ENCODE results near the gene RPS15.

Gene RPS15

GRCh38 chr19:1459479-1459878 lies 21.3 kb downstream of the RPS15 start:
- Histone ChIP-seq H3K9me2 (replicated peaks; ENCODE audit: control insufficient read depth, low read length) (no peaks in the 10 kb centered on the region), H4K20me1 (ENCODE audit: control insufficient read depth, insufficient read depth, low read depth, low read length) (peaks cover 4% of the 10 kb centered on the region; the same call in 1 of the 2 replicates), H3K27me3 (ENCODE audit: control insufficient read depth, low read length) (no peaks in the 10 kb centered on the region), H3K4me3 (ENCODE audit: low read length) (no peak overlapping the region), H3K36me3 (ENCODE audit: control insufficient read depth, low read length) (no peaks in the 10 kb centered on the region), H3K9me3 (ENCODE audit: control insufficient read depth, insufficient read depth, low read length) (no peaks in the 10 kb centered on the region), H3K79me2 (ENCODE audit: control insufficient read depth, low read length) (no peaks in the 10 kb centered on the region), H3K4me1 (ENCODE audit: control insufficient read depth, low read length) (peaks cover 17% of the 10 kb centered on the region), H3F3A (ENCODE audit: control insufficient read depth, insufficient read depth) (peaks cover 4% of the 10 kb centered on the region; the same call in 1 of the 2 replicates), H3K27ac (ENCODE audit: low read depth, low read length) (no peak overlapping the region), H3K4me2 (ENCODE audit: low read length) (no peak overlapping the region)
- TF ChIP-seq CTCF (IDR thresholded peaks at IDR 0.05; ENCODE audit: low read depth, low read length, poor library complexity, severe bottlenecking), result no peak
- TF ChIP-seq EZH2phosphoT487 (IDR thresholded peaks at IDR 0.05; ENCODE audit: borderline replicate concordance, low read length), result no peak

DNA sequence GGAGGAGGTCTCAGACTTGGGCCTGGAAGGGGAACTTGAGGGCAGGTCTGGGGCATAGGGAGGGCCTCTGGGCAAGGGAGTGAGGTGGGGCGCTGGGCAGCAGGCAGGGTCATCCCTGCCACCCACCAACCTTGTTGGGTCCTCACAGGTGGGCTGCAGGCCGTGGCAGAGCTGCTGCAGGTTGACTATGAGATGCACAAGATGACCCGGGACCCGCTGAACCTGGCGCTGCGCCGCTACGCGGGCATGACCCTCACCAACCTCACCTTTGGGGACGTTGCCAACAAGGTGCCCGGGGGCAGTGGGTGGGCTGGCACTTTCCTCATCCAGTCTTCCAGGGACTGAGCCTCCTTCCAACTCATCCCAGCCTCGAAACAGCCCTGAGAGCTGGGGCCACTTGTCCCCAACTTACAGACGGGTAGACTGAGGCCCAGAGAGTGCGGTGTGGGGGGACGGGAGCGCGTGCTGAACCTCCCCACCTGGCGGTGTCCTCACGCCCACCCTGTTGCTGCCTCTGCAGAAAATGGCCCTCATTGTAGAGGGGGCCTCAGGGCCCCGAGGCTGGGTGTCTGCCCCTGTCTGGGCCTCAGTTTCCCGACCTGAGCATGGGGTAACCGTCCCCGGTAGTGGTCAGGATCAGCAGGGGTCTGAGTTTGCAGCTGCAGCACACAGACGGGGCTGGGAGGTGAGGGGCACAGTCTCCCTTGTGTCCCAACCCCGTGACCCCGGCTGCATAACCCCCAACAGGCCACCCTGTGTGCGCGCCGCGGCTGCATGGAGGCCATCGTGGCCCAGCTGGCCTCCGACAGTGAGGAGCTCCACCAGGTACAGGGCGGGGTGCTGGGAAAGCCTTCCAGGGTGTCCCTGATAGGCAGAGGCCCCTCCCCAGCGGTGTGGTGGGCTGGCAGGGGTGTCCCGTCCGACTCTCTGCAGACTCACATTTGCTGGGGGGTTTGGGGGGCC lies 22.1 kb downstream of the RPS15 start:
- Histone ChIP-seq H4K20me1 (ENCODE audit: control insufficient read depth, insufficient read depth, low read depth, low read length) (peaks cover 4% of the 10 kb centered on the region; the same call in 1 of the 2 replicates), H3F3A (ENCODE audit: control insufficient read depth, insufficient read depth) (no peaks in the 10 kb centered on the region; the same call in 1 of the 2 replicates), H3K36me3 (ENCODE audit: control insufficient read depth, low read length) (no peaks in the 10 kb centered on the region), H3K79me2 (ENCODE audit: control insufficient read depth, low read length) (no peaks in the 10 kb centered on the region), H3K27ac (ENCODE audit: low read depth, low read length) (no peak overlapping the region), H3K4me2 (ENCODE audit: low read length) (no peak overlapping the region), H3K4me1 (ENCODE audit: control insufficient read depth, low read length) (peaks cover 10% of the 10 kb centered on the region), H3K9me2 (replicated peaks; ENCODE audit: control insufficient read depth, low read length) (no peaks in the 10 kb centered on the region), H3K9me3 (ENCODE audit: control insufficient read depth, insufficient read depth, low read length) (no peaks in the 10 kb centered on the region), H3K4me3 (ENCODE audit: low read length) (no peak overlapping the region), H3K27me3 (ENCODE audit: control insufficient read depth, low read length) (no peaks in the 10 kb centered on the region)
- TF ChIP-seq EZH2phosphoT487 (IDR thresholded peaks at IDR 0.05; ENCODE audit: borderline replicate concordance, low read length) (no peak), CTCF (IDR thresholded peaks at IDR 0.05; ENCODE audit: low read depth, low read length, poor library complexity, severe bottlenecking) (no peak)

DNA sequence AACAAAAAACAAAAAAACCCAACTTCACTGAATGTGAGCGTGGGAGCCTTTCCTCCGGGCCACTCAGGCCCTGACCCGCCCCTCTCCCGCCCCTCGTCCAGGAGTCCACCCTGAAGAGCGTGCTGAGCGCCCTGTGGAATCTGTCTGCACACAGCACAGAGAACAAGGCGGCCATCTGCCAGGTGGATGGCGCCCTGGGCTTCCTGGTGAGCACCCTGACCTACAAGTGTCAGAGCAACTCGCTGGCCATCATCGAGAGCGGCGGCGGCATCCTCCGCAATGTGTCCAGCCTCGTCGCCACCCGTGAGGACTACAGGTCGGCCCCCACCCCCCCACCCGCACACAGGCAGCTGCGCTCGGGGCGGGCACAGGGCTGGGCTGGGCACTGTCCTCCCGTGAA lies 23.7 kb downstream of the RPS15 start:
- H3K79me2 ChIP-seq (ENCODE audit: control insufficient read depth, low read length), result no peaks in the 10 kb centered on the region
- H3K9me3 ChIP-seq (ENCODE audit: control insufficient read depth, insufficient read depth, low read length), result no peaks in the 10 kb centered on the region
- no peak overlapping the region for H3K4me2 ChIP-seq (ENCODE audit: low read length)
- H3K36me3 ChIP-seq (ENCODE audit: control insufficient read depth, low read length), result no peaks in the 10 kb centered on the region
- no peaks in the 10 kb centered on the region; the same call in 1 of the 2 replicates for H3F3A ChIP-seq (ENCODE audit: control insufficient read depth, insufficient read depth)
- H4K20me1 ChIP-seq (ENCODE audit: control insufficient read depth, insufficient read depth, low read depth, low read length), result no peaks in the 10 kb centered on the region
- H3K4me1 ChIP-seq (ENCODE audit: control insufficient read depth, low read length), result no peaks in the 10 kb centered on the region
- H3K27ac ChIP-seq (ENCODE audit: low read depth, low read length), result no peak overlapping the region
- H3K27me3 ChIP-seq (ENCODE audit: control insufficient read depth, low read length), result no peaks in the 10 kb centered on the region
- H3K4me3 ChIP-seq (ENCODE audit: low read length), result no peak overlapping the region
- TF ChIP-seq CTCF (IDR thresholded peaks at IDR 0.05; ENCODE audit: low read depth, low read length, poor library complexity, severe bottlenecking) (no peak), EZH2phosphoT487 (IDR thresholded peaks at IDR 0.05; ENCODE audit: borderline replicate concordance, low read length) (no peak)
- H3K9me2 ChIP-seq (replicated peaks; ENCODE audit: control insufficient read depth, low read length), result no peaks in the 10 kb centered on the region

All from DOHH2 (cell line).